WTC11 (cell line): ENCODE results near the gene PCSK5.

Experiments
- IRF2 ChIP-seq: sonication (generic); formaldehyde crosslinking; IDR thresholded peaks from 2 replicates; pipeline ENCODE4 v1.8.0; 2022; ENCODE audit warnings: low read depth, missing genetic modification reagents, borderline replicate concordance
- KAT7 ChIP-seq: sonication (generic); formaldehyde crosslinking; IDR thresholded peaks from 2 replicates; pipeline ENCODE4 v1.8.1; 2023; ENCODE audit warnings: missing genetic modification reagents, mild to moderate bottlenecking, borderline replicate concordance
- NFYB ChIP-seq: sonication (generic); formaldehyde crosslinking; conservative IDR thresholded peaks from 2 replicates; pipeline ENCODE4 v1.8.0; 2022; ENCODE audit warnings: low read depth, missing genetic modification reagents
- SP1 ChIP-seq: sonication (generic); formaldehyde crosslinking; conservative IDR thresholded peaks from 2 replicates; pipeline ENCODE4 v1.8.1; 2022; ENCODE audit warnings: missing genetic modification reagents
- TF ChIP-seq, protein P1 (sequence below): sonication (generic); formaldehyde crosslinking; conservative IDR thresholded peaks from 2 replicates; pipeline ENCODE4 v1.8.1; 2022; ENCODE audit warnings: mild to moderate bottlenecking, missing genetic modification reagents
- TF ChIP-seq, protein P2 (sequence below): fragments of 200-600 bp; IDR thresholded peaks from 2 replicates; pipeline ENCODE4 v1.8.0; 2022; ENCODE audit warnings: antibody characterized with exemption
- TF ChIP-seq, protein P3 (sequence below): sonication (generic); formaldehyde crosslinking; IDR thresholded peaks from 2 replicates; pipeline ENCODE4 v1.8.0; 2023; ENCODE audit warnings: mild to moderate bottlenecking, missing genetic modification reagents
- TF ChIP-seq, protein P4 (sequence below): sonication (generic); formaldehyde crosslinking; IDR thresholded peaks from 2 replicates; pipeline ENCODE4 v1.8.1; 2023; ENCODE audit warnings: mild to moderate bottlenecking, missing genetic modification reagents

DNA sequence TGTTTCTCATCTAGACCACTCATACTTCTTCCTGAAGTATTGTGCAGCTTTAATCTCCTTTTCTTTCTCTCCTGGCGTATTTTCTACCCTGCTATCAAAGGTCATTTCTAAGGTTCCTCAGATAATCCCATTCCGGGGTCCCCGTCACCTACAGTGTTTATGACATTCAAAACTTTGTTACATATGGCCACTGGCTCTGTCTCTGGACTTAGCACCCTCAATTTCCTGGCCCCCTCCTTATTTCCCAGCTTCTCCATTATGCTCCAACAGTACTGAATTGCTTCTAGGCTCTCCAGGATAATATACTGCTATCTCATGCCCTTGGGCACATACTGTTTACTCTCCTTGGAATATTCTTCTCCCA lies 472.5 kb downstream of the PCSK5 start:
- TF ChIP-seq KAT7 (no peak), NFYB (CRISPR knock-in tag) (no peak), IRF2 (CRISPR knock-in tag) (no peak), SP1 (CRISPR knock-in tag) (no peak)
- TF ChIP-seq, protein P1, sequence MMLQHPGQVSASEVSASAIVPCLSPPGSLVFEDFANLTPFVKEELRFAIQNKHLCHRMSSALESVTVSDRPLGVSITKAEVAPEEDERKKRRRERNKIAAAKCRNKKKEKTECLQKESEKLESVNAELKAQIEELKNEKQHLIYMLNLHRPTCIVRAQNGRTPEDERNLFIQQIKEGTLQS, result no peak
- TF ChIP-seq, protein P2, sequence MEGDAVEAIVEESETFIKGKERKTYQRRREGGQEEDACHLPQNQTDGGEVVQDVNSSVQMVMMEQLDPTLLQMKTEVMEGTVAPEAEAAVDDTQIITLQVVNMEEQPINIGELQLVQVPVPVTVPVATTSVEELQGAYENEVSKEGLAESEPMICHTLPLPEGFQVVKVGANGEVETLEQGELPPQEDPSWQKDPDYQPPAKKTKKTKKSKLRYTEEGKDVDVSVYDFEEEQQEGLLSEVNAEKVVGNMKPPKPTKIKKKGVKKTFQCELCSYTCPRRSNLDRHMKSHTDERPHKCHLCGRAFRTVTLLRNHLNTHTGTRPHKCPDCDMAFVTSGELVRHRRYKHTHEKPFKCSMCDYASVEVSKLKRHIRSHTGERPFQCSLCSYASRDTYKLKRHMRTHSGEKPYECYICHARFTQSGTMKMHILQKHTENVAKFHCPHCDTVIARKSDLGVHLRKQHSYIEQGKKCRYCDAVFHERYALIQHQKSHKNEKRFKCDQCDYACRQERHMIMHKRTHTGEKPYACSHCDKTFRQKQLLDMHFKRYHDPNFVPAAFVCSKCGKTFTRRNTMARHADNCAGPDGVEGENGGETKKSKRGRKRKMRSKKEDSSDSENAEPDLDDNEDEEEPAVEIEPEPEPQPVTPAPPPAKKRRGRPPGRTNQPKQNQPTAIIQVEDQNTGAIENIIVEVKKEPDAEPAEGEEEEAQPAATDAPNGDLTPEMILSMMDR, result no peak
- TF ChIP-seq, protein P3, sequence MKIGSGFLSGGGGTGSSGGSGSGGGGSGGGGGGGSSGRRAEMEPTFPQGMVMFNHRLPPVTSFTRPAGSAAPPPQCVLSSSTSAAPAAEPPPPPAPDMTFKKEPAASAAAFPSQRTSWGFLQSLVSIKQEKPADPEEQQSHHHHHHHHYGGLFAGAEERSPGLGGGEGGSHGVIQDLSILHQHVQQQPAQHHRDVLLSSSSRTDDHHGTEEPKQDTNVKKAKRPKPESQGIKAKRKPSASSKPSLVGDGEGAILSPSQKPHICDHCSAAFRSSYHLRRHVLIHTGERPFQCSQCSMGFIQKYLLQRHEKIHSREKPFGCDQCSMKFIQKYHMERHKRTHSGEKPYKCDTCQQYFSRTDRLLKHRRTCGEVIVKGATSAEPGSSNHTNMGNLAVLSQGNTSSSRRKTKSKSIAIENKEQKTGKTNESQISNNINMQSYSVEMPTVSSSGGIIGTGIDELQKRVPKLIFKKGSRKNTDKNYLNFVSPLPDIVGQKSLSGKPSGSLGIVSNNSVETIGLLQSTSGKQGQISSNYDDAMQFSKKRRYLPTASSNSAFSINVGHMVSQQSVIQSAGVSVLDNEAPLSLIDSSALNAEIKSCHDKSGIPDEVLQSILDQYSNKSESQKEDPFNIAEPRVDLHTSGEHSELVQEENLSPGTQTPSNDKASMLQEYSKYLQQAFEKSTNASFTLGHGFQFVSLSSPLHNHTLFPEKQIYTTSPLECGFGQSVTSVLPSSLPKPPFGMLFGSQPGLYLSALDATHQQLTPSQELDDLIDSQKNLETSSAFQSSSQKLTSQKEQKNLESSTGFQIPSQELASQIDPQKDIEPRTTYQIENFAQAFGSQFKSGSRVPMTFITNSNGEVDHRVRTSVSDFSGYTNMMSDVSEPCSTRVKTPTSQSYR, result no peak
- TF ChIP-seq, protein P4, sequence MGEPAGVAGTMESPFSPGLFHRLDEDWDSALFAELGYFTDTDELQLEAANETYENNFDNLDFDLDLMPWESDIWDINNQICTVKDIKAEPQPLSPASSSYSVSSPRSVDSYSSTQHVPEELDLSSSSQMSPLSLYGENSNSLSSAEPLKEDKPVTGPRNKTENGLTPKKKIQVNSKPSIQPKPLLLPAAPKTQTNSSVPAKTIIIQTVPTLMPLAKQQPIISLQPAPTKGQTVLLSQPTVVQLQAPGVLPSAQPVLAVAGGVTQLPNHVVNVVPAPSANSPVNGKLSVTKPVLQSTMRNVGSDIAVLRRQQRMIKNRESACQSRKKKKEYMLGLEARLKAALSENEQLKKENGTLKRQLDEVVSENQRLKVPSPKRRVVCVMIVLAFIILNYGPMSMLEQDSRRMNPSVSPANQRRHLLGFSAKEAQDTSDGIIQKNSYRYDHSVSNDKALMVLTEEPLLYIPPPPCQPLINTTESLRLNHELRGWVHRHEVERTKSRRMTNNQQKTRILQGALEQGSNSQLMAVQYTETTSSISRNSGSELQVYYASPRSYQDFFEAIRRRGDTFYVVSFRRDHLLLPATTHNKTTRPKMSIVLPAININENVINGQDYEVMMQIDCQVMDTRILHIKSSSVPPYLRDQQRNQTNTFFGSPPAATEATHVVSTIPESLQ, result no peak
